SW 1271 (cell line): Measurements from ENCODE around the gene MYO1D.

ENCODE experiments used
- DNase-seq, 2 experiments: peaks; one replicate each; lab custom pipeline; 2025; lab: John Stamatoyannopoulos, UW

The MYO1D gene

GRCh38 chr17:32625971-32626370, 251.0 kb downstream of the MYO1D start:
- no peak for DNase-seq

- DNase-seq: no peak
These were observed 253.7 kb downstream of the MYO1D start for GRCh38 chr17:32623196-32623595.

- DNase-seq: no peak
These were observed 254.4 kb downstream of the MYO1D start for GRCh38 chr17:32622540-32622939.

GRCh38 chr17:32621612-32622312, 255.2 kb downstream of the MYO1D start:
- no peak for DNase-seq

GRCh38 chr17:32615326-32615725, 261.6 kb downstream of the MYO1D start:
- DNase-seq: no peak

GRCh38 chr17:32610943-32611342, 266.0 kb downstream of the MYO1D start:
- no peak for DNase-seq

GRCh38 chr17:32609884-32610650, 266.9 kb downstream of the MYO1D start:
- DNase-seq: no peak

- no peak for DNase-seq
These were observed 267.8 kb downstream of the MYO1D start for GRCh38 chr17:32609085-32609484.

GRCh38 chr17:32608267-32608666, 268.7 kb downstream of the MYO1D start:
- no peak for DNase-seq

GRCh38 chr17:32604966-32605365, 272.0 kb downstream of the MYO1D start:
- no peak for DNase-seq

- no peak for DNase-seq
These were observed 274.5 kb downstream of the MYO1D start for GRCh38 chr17:32602396-32602795.

- no peak for DNase-seq
These were observed 275.1 kb downstream of the MYO1D start for GRCh38 chr17:32601866-32602265.

- DNase-seq: no peak
These were observed 280.3 kb downstream of the MYO1D start for GRCh38 chr17:32596628-32597027.

- no peak for DNase-seq
These were observed 280.7 kb downstream of the MYO1D start for GRCh38 chr17:32596206-32596605.

- no peak for DNase-seq
These were observed 283.9 kb downstream of the MYO1D start for GRCh38 chr17:32593003-32593402.

GRCh38 chr17:32591405-32591804, 285.5 kb downstream of the MYO1D start:
- no peak for DNase-seq

GRCh38 chr17:32590974-32591373, 285.9 kb downstream of the MYO1D start:
- DNase-seq: no peak

- no peak for DNase-seq
These were observed 287.9 kb downstream of the MYO1D start for GRCh38 chr17:32588982-32589381.

GRCh38 chr17:32588135-32588534, 288.8 kb downstream of the MYO1D start:
- DNase-seq: no peak

- no peak for DNase-seq
These were observed 290.3 kb downstream of the MYO1D start for GRCh38 chr17:32586666-32587065.

- DNase-seq: no peak
These were observed 292.1 kb downstream of the MYO1D start for GRCh38 chr17:32584792-32585191.

- DNase-seq: no peak
These were observed 293.9 kb downstream of the MYO1D start for GRCh38 chr17:32583053-32583452.

GRCh38 chr17:32575852-32576251, 301.1 kb downstream of the MYO1D start:
- DNase-seq: no peak

- DNase-seq: no peak
These were observed 306.9 kb downstream of the MYO1D start for GRCh38 chr17:32570081-32570396.
